GM21360 (cell line): Measurements from ENCODE around the gene KIR2DL3.
"Not testable (repeated sequence)": the region's sequence is repeated elsewhere in the genome, so short reads cannot be mapped to it uniquely, and the experiment has no call there.

Experiments
- ATAC-seq: cut with Tn5 transposase; IDR thresholded peaks from one replicate; pipeline ENCODE4 v1.9.1; 2021; ENCODE audit warnings: mild to moderate bottlenecking, moderate library complexity; ENCODE audit not compliant: unreplicated experiment

The KIR2DL3 gene

DNA sequence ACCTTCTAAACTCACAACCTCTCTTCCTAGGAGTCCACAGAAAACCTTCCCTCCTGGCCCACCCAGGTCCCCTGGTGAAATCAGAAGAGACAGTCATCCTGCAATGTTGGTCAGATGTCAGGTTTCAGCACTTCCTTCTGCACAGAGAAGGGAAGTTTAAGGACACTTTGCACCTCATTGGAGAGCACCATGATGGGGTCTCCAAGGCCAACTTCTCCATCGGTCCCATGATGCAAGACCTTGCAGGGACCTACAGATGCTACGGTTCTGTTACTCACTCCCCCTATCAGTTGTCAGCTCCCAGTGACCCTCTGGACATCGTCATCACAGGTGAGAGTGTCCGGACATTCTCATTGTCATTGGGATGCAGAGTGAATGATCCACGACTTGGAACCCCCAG, 3.6 kb downstream of the KIR2DL3 start:
- not testable (repeated sequence) for ATAC-seq

DNA sequence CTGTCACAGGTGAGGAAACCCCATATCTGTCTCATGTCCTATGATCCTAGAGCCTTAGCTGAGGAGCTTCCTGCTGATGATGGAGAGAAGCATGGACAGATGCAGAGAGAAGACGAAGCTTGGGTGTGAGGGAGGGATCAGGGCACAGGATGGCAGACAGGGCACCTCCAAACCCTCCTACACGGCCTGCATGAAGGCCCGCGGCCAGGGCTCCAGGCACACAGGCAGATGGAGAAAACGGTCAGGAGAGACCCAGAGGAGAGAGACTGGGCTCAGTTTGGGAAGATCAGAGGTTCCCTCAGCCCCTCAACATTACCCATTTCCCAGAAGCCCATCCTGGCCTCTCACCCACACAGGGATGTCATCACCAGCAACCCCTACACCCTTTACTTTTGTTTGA, 5.8 kb downstream of the KIR2DL3 start:
- not testable (repeated sequence) for ATAC-seq

DNA sequence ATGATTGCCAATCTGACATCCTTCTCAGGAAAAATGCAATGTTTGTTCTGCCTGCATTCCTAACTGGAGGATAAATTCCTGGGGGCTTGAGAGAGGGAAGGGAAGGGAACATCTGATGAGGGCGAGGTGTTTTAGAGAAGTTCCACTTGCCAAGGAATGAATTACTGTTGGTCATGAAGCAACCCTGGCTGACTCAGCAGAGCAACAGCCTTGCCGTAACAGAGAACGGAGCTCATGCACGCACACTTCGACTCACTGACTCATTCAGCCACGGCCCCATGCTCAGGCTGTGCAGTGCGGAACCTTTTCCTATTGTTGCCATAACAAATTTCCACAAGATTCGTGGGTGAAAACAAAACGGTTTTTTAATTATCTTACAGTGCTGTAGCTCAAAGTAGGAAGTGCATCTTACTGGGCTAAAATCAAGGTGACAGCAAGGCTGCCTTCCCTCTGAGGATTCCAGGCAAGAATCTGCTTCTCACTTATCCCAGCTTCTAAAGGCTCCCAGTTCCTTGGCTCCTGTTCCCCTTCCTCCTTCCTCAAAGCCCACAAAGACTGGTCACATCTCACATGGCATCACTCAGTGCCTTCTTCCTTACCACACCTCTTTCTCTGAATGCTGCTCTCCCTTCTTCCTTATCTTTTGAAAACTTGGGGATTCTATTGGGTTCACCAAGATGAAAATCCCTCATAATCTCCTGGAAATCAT, 9.5 kb downstream of the KIR2DL3 start:
- ATAC-seq = not testable (repeated sequence)

DNA sequence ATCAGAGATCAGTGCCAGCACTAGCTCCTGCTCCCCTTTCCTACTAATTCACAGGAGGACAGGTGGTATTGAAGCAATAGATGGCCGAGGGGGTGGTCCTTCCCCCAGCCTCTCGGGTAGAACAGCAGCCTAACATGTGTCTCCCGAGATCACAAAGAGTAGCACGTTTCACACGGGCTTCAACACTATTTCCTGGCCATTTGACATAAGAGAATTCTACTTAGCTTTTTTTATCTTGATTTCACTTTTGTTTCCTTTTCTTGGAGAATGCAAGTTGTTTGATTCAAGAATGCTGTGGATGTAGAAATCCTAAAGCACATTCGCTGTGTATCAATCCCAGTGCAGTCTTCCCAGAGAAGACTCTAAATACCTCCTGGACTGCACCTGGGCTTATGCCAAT, 12.0 kb downstream of the KIR2DL3 start:
- not testable (repeated sequence) for ATAC-seq

DNA sequence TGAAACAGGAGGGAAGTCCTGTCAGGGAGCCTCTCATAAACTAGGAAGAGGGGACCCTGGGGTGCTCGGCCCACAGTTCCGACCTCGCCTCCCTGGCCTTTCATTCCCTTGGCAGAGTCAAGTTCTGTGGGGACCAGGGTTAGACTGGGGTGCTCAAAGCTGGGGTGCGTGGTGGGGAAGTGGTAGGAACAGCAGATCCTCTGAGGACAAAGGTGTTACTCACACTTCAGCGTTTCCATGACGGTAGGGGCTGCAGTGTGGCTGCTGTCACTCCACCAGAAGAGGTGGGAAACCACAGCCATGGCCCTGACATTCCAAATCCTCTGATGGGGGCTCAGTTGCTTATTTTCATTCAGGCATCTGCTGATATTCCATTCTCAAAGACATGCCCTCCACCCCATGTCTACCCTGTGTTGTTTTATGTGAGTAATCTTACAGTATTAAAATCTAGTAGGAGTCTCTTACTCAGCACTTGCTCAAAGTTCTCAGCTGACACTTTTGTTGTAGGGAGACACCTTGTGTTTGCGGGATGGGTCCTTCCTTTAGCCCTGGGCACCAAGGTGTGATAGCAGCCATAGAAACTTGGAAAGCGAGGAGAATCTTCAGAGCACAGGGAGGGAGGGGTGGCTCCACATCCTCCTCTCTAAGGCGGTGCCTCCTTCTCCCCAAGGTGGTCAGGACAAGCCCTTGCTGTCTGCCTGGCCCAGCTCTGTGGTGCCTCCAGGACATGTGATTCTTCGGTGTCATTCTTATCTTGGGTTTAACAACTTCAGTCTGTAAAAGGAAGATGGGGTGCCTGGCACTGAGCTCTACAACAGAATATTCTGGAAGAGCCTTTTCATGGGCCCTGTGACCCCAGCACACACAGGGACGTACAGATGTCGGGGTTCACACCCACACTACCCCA, 18.1 kb downstream of the KIR2DL3 start:
- not testable (repeated sequence) for ATAC-seq

DNA sequence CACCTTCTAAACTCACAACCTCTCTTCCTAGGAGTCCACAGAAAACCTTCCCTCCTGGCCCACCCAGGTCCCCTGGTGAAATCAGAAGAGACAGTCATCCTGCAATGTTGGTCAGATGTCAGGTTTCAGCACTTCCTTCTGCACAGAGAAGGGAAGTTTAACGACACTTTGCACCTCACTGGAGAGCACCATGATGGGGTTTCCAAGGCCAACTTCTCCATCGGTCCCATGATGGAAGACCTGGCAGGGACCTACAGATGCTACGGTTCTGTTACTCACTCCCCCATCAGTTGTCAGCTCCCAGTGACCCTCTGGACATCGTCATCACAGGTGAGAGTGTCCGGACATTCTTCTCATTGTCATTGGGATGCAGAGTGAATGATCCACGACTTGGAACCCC, 20.3 kb downstream of the KIR2DL3 start:
- not testable (repeated sequence) for ATAC-seq

DNA sequence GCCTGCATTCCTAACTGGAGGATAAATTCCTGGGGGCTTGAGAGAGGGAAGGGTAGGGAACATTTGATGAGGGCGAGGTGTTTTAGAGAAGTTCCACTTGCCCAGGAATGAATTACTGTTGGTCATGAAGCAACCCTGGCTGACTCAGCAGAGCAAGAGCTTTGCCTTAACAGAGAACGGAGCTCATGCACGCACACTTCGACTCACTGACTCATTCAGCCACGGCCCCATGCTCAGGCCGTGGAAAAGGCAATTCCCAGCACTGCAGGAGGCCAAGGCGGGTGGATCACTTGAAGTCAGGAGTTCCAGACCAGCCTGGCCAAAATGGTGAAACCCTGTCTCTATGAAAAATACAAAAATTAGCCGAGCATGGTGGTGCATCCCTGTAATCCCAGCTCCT, 25.9 kb downstream of the KIR2DL3 start:
- ATAC-seq = not testable (repeated sequence)

DNA sequence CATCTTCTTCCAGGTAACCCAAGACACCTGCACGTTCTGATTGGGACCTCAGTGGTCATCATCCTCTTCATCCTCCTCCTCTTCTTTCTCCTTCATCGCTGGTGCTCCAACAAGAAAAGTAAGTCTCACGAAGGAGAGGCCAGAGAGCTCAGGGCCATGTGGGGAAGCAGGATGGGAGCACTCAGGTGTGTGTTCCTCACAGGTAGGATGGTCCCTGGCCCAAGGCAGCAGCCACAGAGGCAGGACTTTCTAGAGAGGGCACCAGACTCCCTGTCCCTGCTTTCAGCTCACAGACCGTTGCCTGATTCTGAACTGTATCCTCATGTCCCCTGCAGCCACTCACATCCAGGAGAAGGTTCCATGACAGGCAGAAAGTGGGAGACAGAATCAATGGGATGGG, 28.2 kb downstream of the KIR2DL3 start:
- ATAC-seq = not testable (repeated sequence)

DNA sequence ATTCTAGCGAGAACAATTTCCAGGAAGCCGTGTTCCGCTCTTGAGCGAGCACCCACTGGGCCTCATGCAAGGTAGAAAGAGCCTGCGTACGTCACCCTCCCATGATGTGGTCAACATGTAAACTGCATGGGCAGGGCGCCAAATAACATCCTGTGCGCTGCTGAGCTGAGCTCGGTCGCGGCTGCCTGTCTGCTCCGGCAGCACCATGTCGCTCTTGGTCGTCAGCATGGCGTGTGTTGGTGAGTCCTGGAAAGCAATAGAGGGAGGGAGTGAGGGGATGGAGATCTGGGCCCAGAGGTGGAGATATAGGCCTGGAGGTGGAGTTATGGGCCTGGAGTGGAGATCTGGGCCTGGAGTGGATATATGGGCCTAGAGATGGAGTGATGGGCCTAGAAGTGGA, 31.3 kb downstream of the KIR2DL3 start, which contains the start of gene KIR2DL1:
Gene KIR2DL1, plus strand, starts transcription at position 148 of the 400 bp plus-strand sequence. Its CDS starts 58 bp downstream, at position 206.
- ATAC-seq = not testable (repeated sequence)

DNA sequence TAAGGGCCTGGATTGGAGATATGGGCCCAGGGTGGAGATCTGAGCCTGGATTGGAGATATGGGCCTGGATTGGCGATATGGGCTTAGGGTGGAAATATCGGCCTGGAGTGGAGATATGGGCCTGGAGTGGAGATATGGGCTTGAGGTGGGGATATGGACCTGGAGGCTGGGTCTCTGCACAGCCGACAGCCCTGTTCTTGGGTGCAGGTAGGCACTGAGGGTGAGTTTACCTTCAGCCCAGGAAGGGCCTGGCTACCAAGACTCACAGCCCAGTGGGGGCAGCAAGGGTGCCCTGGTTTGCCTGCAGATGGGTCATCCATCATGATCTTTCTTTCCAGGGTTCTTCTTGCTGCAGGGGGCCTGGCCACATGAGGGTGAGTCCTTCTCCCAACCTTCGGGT, 32.2 kb downstream of the KIR2DL3 start:
- ATAC-seq = not testable (repeated sequence)

DNA sequence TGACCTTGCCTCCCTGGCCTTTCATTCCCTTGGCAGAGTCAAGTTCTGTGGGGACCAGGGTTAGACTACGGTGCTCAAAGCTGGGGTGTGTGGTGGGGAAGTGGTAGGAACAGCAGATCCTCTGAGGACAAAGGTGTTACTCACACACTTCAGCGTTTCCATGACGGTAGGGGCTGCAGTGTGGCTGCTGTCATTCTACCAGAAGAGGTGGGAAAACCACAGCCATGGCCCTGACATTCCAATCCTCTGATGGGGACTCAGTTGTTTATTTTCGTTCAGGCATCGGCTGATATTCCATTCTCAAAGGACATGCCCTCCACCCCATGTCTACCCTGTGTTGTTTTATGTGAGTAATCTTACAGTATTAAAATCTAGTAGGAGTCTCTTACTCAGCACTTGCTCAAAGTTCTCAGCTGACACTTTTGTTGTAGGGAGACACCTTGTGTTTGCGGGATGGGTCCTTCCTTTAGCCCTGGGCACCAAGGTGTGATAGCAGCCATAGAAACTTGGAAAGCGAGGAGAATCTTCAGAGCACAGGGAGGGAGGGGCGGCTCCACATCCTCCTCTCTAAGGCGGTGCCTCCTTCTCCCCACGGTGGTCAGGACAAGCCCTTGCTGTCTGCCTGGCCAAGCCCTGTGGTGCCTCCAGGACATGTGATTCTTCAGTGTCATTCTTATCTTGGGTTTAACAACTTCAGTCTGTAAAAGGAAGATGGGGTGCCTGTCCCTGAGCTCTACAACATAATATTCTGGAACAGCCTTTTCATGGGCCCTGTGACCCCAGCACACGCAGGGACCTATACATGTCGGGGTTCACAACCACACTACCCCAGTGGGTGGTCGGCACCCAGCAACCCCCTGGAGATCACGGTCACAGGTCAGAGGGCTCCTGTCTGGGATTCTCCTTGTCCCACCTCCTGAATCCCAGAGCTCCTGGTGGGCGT, 33.0 kb downstream of the KIR2DL3 start:
- ATAC-seq = not testable (repeated sequence)

DNA sequence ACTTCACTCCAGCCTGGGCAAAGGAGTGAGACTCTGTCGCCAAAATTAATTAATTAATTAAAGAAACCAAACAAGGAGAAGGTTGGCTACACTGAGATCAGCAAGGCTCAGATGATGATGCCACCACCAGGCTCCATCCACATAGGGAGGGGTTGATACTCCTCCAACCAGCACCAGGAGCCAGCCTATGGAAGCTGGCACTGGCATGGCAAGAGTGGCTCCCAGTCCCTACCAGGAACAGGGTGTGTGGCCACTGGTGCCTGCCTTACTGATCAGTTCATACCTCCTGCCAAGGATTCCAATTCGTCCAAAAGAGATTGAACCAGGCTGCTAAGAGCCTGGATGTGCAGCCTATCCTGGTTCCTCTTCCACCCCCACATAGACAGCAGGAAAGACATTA, 34.4 kb downstream of the KIR2DL3 start:
- ATAC-seq = not testable (repeated sequence)

DNA sequence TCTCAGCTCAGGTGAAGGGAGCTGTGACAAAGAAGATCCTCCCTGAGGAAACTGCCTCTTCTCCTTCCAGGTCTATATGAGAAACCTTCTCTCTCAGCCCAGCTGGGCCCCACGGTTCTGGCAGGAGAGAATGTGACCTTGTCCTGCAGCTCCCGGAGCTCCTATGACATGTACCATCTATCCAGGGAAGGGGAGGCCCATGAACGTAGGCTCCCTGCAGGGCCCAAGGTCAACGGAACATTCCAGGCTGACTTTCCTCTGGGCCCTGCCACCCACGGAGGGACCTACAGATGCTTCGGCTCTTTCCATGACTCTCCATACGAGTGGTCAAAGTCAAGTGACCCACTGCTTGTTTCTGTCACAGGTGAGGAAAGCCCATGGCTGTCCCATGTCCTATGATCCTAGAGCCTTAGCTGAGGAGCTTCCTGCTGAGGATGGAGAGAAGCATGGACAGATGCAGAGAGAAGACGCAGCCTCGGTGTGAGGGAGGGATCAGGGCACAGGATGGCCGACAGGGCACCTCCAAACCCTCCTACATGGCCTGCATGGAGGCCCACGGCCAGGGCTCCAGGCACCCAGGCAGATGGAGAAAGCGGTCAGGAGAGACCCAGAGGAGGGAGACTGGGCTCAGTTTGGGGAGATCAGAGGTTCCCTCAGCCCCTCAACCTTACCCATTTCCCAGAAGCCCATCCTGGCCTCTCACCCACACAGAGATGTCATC, 36.9 kb downstream of the KIR2DL3 start:
- ATAC-seq = not testable (repeated sequence)

DNA sequence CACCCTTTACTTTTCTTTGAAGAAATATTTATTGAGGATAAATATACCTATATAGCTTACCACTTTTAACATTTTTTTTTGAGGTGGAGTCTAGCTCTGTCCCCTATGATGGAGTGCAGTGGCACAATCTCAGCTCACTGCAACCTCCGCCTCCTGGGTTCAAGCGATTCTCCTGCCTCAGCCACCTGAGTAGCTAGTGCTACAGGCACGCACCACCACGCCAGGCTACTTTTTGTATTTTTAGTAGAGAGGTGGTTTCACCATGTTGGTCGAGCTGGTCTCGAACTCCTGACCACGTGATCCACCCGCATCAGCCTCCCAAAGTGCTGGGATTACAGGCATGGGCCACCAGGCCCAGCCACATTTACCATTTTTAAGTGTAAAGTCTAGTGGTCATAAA, 37.5 kb downstream of the KIR2DL3 start:
- not testable (repeated sequence) for ATAC-seq

DNA sequence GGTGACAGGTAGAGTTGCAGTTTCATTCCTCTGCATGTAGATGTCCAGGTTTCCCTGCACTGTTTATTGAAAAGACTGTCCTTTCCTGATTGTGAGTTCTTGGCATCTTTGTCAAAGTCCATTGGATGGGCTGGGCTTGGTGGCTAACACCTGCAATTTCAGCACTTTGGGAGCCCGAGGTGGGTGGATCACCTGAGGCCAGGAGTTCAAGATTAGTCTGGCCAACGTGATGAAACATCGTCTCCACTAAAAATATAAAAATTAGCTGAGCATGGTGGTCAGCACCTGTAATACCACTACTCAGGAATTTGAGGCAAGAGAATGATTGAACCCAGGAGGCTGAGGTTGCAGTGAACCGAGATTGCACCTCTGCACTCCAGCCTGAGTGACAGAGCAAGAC, 39.5 kb downstream of the KIR2DL3 start:
- ATAC-seq = not testable (repeated sequence)

DNA sequence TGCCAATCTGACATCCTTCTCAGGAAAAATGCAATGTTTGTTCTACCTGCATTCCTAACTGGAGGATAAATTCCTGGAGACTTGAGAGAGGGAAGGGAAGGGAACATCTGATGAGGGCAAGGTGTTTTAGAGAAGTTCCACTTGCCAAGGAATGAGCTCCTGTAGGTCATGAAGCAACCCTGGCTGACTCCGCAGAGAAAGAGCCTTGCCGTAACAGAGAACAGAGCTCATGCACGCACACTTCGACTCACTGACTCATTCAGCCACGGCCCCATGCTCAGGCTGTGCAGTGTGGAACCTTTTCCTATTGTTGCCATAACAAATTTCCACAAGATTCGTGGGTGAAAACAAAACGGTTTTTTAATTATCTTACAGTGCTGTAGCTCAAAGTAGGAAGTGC, 40.6 kb downstream of the KIR2DL3 start:
- ATAC-seq = not testable (repeated sequence)

DNA sequence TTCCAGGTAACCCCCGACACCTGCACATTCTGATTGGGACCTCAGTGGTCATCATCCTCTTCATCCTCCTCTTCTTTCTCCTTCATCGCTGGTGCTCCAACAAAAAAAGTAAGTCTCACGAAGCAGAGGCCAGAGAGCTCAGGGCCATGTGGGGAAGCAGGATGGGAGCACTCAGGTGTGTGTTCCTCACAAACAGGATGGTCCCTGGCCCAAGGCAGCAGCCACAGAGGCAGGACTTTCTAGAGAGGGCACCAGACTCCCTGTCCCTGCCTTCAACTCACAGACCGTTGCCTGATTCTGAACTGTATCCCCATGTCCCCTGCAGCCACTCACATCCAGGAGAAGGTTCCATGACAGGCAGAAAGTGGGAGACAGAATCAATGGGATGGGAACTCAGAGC, 44.6 kb downstream of the KIR2DL3 start:
- ATAC-seq = not testable (repeated sequence)

DNA sequence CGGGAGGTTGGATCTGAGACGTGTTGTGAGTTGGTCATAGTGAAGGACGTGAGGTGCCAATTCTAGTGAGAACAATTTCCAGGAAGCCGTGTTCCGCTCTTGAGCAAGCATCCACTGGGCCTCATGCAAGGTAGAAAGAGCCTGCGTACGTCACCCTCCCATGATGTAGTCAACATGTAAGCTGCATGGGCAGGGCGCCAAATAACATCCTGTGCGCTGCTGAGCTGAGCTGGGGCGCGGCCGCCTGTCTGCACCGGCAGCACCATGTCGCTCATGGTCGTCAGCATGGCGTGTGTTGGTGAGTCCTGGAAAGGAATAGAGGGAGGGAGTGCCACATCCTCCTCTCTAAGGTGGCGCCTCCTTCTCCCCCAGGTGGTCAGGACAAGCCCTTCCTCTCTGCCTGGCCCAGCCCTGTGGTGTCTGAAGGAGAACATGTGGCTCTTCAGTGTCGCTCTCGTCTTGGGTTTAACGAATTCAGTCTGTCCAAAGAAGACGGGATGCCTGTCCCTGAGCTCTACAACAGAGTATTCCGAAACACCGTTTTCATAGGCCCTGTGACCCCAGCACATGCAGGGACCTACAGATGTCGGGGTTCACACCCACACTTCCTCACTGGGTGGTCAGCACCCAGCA, 47.9 kb downstream of the KIR2DL3 start:
- ATAC-seq = not testable (repeated sequence)

DNA sequence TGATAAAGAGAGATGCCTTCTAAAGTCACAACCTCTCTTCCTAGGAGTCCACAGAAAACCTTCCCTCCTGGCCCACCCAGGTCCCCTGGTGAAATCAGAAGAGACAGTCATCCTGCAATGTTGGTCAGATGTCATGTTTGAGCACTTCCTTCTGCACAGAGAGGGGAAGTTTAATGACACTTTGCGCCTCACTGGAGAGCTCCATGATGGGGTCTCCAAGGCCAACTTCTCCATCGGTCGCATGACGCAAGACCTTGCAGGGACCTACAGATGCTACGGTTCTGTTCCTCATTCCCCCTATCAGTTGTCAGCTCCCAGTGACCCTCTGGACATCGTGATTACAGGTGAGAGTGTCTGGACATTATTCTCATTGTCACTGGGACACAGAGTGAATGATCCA, 49.8 kb downstream of the KIR2DL3 start:
- not testable (repeated sequence) for ATAC-seq
